GM18873 (cell line): Measurements from ENCODE around the gene GRIK3.

Source experiments
- ATAC-seq: cut with Tn5 transposase; IDR thresholded peaks from one replicate; pipeline ENCODE4 v1.9.1; 2021; ENCODE audit warnings: mild to moderate bottlenecking, moderate library complexity, moderate number of reproducible peaks; ENCODE audit not compliant: unreplicated experiment, low FRiP score

GRIK3 gene

GRCh38 chr1:36884029-36884701 is 150.2 kb downstream of the GRIK3 start:
- ATAC-seq, result no peak

DNA sequence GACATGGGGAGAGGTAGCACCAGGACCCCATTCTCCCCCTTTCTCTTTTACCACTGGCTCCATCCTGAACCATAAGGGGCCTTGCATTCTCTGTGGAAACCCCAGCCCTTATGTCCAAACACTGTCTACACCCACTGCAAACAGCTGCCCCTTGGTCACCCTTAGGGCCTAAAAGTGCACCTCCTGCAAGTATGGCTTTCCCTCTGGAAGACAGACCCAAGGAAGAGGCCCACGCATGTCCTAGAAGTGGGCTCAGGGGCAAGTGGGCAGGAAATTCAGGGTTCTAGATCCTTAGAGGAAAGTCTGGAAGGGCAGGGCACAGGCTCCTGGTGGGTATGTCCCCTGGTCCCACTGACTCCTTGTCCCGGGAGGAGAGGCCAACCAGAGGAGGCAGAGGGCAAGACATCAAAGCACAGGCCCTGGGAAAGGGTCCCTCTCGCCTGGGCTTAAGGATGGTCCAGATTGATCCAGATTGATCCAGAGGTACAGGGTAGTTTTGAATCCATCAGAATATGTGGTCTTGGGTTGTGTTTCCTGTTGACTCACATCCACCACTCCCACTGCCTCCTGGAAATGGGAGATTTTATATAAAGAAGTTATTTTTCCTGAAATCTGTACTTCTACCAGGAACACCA is 150.9 kb downstream of the GRIK3 start:
- ATAC-seq, result no peak

DNA sequence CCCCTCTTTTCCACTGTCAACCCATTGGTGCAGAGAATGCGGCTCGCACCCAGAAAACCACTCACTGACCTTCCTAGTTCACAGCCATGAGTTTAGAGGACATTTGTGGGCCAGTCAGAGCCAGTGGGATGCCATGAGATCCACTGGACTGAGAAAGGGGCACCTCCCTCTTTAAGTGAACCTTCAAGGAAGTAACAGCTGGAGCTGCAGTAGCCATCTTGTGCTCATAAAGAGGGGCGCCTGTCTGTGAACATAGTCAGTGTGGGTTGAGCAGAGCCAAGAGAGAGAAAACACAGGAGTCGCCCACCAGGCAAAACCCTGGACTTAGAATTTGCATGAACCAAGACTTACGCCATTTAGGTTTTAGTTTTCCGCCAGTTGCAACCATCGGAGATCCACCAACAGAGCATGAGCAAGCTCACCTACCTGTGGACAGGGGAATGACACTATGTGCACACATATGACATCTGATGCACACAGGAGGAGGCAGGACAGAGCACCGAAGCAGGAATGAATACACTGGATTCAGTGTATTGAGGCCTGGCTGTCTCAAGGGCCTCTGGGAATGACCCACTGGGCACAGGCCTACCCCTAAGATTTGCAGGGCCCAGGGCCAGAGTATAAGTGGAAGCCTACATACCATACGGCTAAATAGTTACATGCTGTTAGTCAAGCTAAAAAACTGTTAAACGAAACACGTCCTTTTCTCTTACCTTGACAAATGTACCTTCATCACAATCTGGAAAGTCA is 151.6 kb downstream of the GRIK3 start:
- ATAC-seq, result no peak

- ATAC-seq, result no peak
Measured at GRCh38 chr1:36881541-36881940, 152.8 kb downstream of the GRIK3 start.

GRCh38 chr1:36881068-36881405 is 153.3 kb downstream of the GRIK3 start:
- ATAC-seq, result no peak

DNA sequence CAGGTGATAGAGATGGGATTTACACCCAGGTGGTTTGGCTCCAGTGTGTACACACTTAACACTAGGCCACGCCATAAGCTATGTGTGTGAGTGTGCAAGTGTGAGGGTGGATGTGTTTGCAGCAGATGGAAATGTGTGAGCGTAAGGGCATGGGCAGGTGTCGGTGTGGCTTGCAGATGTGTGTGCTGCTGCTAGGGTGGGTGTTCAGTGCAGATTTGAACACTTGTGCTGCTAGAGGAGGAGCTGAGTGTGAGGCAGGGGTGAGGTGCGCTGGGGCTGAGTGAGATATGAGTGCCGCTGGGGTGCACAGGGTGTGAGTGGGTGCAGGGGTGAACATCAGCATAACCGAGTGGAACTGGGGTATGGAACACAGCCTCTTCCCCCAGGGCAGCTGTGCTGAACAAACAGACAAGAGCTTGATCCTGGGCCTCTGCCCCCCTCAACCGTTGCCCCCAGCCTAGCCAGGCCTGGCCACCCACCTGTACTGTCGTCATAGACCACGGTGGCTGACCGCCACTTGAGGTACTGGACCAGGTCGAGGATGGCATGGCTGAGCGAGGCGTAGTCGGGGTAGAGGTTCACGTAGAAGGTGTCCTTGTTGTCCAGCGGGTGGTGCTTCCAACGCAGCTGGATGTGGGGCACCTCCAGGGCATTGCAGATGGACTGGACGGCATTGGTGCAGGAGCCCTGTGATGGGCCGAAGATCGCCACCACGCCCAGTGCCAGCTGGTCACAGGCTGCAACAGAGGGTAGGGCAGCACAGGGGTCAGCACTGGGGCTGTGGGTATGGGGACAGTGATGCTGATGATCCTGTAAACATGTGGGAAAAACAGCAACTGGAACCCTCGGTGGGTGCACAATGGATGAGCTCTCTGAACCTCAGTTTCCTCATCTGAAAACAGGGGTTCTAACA is 153.9 kb downstream of the GRIK3 start:
- no peak for ATAC-seq

- ATAC-seq, result no peak
Measured at GRCh38 chr1:36879613-36880012, 154.7 kb downstream of the GRIK3 start.

DNA sequence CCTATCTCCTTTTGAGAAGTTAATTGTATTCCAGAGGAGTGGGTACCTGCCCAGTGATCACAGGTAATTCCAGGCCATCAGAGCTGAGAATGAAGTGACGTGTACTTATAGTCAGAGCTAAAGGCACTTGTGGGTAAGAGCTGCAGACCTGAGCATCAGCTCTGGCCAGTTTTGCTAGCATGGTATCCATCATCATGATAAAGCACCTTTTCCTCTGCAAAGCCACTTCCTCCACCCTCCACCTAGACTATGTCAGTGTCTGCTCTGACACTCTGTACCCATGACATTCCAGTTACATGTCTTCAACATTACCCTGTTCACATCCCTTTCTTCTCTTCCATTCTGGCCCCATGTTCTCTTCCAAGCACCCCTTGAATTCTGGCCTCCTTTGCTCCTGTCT is 157.3 kb downstream of the GRIK3 start:
- ATAC-seq, result no peak

GRCh38 chr1:36874271-36875060 is 159.8 kb downstream of the GRIK3 start:
- no peak for ATAC-seq

DNA sequence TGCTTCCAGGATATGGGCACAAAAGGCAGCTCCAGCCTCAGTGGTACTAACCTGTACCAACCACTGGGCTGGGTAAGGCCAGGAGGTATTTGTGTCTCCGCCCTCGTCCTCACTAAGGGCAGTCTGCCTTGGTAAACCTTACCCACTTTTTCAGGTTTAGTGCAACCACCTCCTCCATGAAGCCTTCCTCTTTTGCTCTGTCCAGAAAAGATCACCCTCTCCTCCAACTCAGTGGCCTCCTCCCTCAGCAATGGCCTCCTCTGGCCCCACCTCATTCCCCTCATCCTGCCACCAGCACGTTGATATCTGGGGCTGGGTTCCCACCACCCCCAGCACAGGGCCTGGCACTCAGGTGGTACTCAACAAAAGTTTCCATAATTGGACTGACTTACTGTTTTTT is 161.5 kb downstream of the GRIK3 start:
- no peak for ATAC-seq

DNA sequence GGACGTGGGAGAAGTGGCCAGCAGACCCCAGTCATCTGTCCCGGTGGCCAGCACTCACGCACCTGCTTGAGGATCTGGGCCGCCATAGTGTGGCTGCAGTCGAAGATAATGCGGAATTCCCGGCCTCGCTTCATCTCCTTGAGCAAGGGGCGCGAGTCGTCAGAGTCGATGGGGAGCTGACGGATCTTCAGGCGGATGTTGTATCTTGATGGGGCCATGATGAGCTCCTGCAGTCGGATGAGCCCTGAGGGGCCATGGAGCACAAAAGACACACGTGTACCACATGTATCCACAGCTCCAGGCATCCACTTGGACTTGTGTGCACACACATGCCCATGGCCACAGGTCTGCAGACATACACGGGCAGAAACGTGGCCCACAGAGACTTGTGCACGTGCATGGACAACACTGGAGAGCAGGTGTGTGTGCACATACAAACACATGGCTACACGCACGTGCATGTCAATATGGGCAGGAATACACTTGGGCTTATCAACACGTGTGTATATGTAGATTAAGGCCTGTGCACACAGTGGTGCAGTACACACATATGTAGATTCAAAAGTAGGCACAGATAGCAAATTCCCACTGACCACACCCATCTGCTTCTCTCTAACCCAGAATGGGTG is 162.1 kb downstream of the GRIK3 start:
- ATAC-seq, result no peak

DNA sequence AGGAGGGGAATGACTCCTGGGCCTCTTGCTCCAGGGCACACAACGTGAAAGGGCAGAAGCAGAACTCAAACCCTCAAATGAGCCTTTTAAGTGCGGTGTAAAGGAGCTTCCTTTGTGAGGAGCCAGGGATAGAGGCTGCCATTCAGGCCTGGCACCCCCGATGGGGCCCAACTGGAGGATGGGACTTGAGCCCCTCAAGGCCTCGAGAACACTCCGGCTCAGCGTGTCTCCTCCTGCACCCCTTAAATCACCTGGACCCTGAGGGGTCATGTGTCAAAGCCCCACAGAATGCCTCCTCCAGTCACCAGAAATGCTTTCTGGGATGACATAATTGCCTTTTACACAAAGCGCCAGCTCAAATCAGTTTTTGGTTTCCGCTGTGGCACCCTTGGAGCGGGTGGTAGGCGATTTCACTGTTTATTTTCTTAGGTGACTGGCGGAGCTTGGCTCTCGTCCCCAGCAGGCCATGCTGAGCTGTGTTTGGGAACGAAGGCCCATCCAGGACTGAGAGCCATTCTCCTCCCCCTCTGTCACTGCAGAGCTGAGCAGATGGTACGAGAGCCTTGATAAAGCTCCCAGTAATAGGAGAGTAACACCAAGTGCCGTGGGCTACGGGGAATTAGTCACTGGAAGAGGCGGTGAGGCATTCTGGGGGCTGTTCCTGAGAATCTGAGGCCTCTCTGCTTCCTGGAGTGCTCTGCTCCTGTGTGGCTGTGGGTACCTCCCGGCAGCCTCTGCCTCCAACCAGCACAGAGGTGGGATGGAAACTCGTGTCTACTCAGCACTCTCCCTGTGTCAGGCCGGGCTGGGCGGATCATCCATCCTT is 163.0 kb downstream of the GRIK3 start:
- no peak for ATAC-seq

DNA sequence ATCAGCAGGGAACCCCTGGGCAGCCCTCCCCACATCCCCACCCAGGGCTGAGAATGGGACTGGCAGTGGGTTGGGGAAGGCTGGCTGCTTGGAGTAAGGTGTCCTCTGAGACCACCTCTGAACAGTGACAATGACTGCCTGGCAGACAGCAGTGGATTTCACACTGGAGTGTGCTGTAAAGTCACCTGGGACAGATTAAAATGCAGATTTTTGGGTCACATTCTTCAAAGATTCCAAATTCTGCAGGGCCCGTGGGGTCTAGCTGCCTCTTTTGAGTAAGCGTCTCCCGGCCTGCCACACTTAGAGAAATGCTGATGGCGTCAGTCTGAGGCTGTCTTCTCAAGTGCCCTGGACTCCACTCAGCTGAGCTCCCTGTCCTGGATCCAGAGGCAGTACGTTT is 164.5 kb downstream of the GRIK3 start:
- no peak for ATAC-seq

DNA sequence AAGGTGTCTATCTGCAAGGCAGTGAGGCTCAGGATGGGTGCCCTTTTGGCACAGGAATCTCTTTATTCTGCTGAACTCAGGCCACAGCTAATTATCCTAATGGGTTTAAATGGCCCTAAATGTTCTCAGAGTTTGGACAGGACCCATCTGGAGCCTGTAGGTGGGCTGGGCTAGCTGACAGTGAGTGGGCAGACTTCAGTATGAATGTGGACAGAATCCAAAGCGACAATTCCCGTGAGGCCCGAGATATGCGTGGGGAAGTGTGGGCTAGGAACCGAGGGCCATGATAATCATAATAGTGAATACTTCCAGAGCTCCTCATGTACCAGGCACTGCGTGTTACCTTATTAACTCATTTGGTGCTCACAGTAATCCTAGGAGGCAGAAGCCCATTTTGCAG is 165.3 kb downstream of the GRIK3 start:
- no peak for ATAC-seq

DNA sequence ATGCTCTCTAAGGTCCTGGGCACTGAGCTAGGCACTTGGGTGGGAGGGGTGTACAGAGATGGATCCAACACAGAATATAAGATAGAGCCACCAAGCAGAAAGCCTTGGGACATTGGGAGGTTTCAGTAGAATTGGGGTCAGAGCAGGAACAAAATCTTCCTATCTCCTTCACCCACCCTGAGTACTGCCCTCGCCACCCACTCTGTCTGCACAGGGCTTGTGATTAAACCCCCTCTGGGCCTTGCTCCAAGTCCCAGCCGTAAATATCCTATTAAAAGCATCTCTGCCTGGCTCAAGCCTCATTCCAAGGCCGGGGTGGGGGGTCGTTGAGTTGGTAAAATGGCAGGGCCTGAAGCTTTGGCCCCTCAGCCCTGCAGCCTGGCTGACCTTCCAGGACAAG is 166.7 kb downstream of the GRIK3 start:
- no peak for ATAC-seq

DNA sequence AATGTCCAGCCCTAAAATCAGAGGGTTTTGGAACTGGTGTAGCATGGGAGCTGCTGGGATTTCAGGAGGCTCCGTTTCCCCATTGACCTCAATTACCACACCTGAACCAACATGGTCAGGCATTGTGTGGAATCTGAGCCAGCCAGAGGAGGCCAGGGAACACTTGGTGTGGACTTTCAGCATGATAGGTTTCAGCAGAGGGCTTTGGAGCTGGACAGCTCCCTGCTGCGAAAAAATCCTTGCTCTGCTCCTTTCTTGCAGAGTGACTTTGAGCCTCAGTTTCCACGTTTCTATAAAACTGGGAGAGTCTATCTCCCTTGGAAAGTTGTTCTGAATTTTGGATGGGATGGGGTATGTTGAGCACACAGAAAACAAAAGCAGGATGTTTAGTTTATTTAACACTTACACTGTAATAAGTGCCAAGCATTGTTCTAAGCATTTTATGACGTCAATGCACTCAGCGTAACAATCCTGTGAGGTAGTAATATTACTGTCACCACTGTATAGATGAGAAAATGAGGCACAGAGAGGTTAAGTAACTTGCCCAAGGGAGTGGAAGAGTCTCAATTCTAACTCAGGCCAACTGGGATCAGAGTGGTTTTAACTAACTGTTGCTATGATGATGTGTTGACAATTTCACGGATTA is 168.0 kb downstream of the GRIK3 start:
- no peak for ATAC-seq

DNA sequence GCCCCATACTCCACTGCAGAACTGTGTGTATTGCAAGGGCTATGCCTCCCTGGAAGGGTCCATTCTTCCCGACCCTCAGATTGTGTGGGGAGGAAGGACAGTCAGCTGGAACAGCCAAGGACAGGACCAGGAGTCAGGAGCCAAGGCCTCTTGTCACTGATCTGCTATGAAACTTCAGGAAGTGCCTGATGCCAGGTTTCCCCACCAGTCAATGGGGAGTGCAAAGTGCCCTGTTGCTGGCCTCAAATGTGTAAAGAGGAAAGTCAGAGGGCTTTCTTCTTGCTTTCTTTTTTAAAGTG is 168.8 kb downstream of the GRIK3 start:
- ATAC-seq, result no peak

DNA sequence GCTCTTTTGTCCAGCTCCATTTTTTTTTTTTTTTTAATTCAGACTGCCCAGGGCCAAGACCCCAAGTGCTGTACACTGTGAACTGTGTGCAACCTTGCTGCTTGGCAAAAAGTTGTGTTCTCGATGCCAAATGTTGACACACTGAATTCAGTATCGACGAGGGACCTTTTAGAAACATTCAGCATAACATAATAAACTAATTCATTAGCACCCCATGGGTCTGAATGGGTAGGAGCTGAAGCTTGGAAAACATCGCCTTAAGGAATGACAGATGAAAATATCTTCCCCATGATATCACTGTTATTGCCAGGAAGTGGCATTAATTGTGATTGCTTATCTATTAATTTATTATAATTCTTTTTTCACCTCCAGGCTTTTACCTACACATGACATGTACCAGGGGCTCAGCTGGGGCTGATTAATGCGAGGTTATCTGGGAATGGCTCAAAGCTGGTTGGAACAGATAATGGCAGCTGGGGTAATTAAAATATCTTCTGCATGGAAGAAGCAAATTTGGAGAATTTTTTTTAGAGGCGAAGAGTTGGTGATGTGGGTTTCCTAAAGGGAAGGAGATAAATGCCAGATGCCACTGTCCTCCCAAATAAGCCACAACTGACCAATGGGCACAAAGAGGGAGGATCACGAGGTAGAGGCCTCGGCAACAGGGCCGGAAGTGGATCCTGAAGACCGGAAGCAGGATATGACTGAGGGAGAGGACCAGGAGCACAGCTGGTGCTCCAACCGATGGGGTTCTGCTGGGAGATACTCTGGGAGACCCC is 169.3 kb downstream of the GRIK3 start:
- ATAC-seq, result no peak
